Large intestine (tissue), 3 donors: ENCODE data around the gene USP20. TPM values are rescaled to one million over a fixed set of nuclear protein-coding genes. Genes with fewer than 3 reads are reported as not detected.
"Not testable (repeated sequence)": the region's sequence is repeated elsewhere in the genome, so short reads cannot be mapped to it uniquely, and the experiment has no call there.

Experiments used
- DNase-seq, 2 donors: peaks; one replicate each; pipeline versions ENCODE4 v3.0.0 to v3.0.0-alpha.2; 2013
- H3K27ac ChIP-seq: one replicate; pipeline ENCODE4 v1.5.1; 2013; ENCODE audit warnings: low read length
- H3K27me3 ChIP-seq: 2 replicates; pipeline ENCODE4 v1.6.1; 2013; ENCODE audit warnings: low read length; ENCODE audit not compliant: control insufficient read depth, insufficient read depth
- H3K36me3 ChIP-seq: 2 replicates; pipeline ENCODE4 v1.6.1; 2013; ENCODE audit warnings: low read length; ENCODE audit not compliant: control insufficient read depth, insufficient read depth
- H3K4me1 ChIP-seq: one replicate; pipeline ENCODE4 v1.6.1; 2013; ENCODE audit warnings: low read length; ENCODE audit not compliant: control insufficient read depth, insufficient read depth
- H3K4me3 ChIP-seq: one replicate; pipeline ENCODE4 v1.5.1; 2013; ENCODE audit warnings: low read length
- H3K9me3 ChIP-seq: one replicate; pipeline ENCODE4 v1.6.1; 2013; ENCODE audit warnings: mild to moderate bottlenecking, low read depth, low read length, moderate library complexity; ENCODE audit not compliant: control insufficient read depth
- WGBS: methylation state at CpG from one replicate; pipeline ENCODE4 v1.1.5; 2013; ENCODE audit warnings: low lambda C conversion rate; ENCODE audit not compliant: insufficient coverage; 5-methylcytosine and 5-hydroxymethylcytosine counted together
- polyA plus RNA-seq: library from polyadenylated mRNA; unstranded; fragments of 120-200 nt; gene quantifications from one replicate; pipeline ENCODE4 v1.2.1, GENCODE V29; 2013

Gene USP20
- polyA plus RNA-seq, 1 donor: 17.7 TPM

GRCh38 chr9:129890718-129891299 is 55.6 kb downstream of the USP20 start:
- no CpG with 5 or more reads among the region's 14 CpGs for WGBS
- H3K4me1 ChIP-seq: not testable (repeated sequence)

GRCh38 chr9:129891569-129891968 is 56.3 kb downstream of the USP20 start:
- Histone ChIP-seq H3K4me1 (peaks cover 2% of the 10 kb centered on the region), H3K4me3 (no peak overlapping the region), H3K27ac (no peak overlapping the region), H3K27me3 (no peaks in the 10 kb centered on the region), H3K9me3 (no peaks in the 10 kb centered on the region), H3K36me3 (peaks cover 17% of the 10 kb centered on the region)
- DNase-seq: no peak
- 70% methylated on average over 1 of the region's 4 CpGs for WGBS

More at GRCh38 chr9:129890718-129891299, 55.6 kb downstream of the USP20 start:
- H3K4me3 ChIP-seq, DNase-seq, H3K27me3 ChIP-seq, H3K9me3 ChIP-seq, H3K27ac ChIP-seq: not testable (repeated sequence)
- H3K36me3 ChIP-seq: peaks cover 15% of the 10 kb centered on the region

- 100% methylated on average over 1 of the region's 9 CpGs for WGBS
- Histone ChIP-seq H3K36me3 (peaks cover 12% of the 10 kb centered on the region), H3K27ac (no peak overlapping the region), H3K4me3 (no peak overlapping the region), H3K9me3 (no peaks in the 10 kb centered on the region), H3K4me1 (peaks cover 2% of the 10 kb centered on the region), H3K27me3 (no peaks in the 10 kb centered on the region)
- no peak for DNase-seq
Measured at GRCh38 chr9:129894120-129894823, 59.0 kb downstream of the USP20 start.

- Histone ChIP-seq H3K9me3 (no peaks in the 10 kb centered on the region), H3K36me3 (peaks cover 15% of the 10 kb centered on the region), H3K4me3 (no peak overlapping the region), H3K4me1 (peaks cover 2% of the 10 kb centered on the region), H3K27me3 (no peaks in the 10 kb centered on the region), H3K27ac (no peak overlapping the region)
- DNase-seq: no peak
- 100% methylated on average over 3 of the region's 17 CpGs for WGBS
Measured at GRCh38 chr9:129895376-129896268, 60.4 kb downstream of the USP20 start.

- Histone ChIP-seq H3K36me3 (peaks cover 19% of the 10 kb centered on the region), H3K27ac (no peak overlapping the region), H3K4me1 (no peaks in the 10 kb centered on the region), H3K9me3 (no peaks in the 10 kb centered on the region), H3K27me3 (no peaks in the 10 kb centered on the region), H3K4me3 (no peak overlapping the region)
- WGBS: 80% methylated on average over 2 of the region's 6 CpGs
- DNase-seq: no peak
Measured at GRCh38 chr9:129897263-129897662, 62.0 kb downstream of the USP20 start.

- H3K36me3 ChIP-seq: peaks cover 24% of the 10 kb centered on the region
- no peaks in the 10 kb centered on the region for H3K27me3 ChIP-seq
- no CpG with 5 or more reads among the region's 8 CpGs for WGBS
- no peak for DNase-seq
- H3K4me3 ChIP-seq: no peak overlapping the region
- no peak overlapping the region for H3K27ac ChIP-seq
- H3K4me1 ChIP-seq: no peaks in the 10 kb centered on the region
- H3K9me3 ChIP-seq: no peaks in the 10 kb centered on the region
Measured at GRCh38 chr9:129898185-129898584, 62.9 kb downstream of the USP20 start.

GRCh38 chr9:129899620-129900019 is 64.4 kb downstream of the USP20 start:
- no peak overlapping the region for H3K4me3 ChIP-seq

GRCh38 chr9:129900263-129901027 is 65.2 kb downstream of the USP20 start:
- no peaks in the 10 kb centered on the region for H3K27me3 ChIP-seq
- no peak overlapping the region for H3K27ac ChIP-seq
- H3K4me3 ChIP-seq: no peak overlapping the region
- H3K4me1 ChIP-seq: no peaks in the 10 kb centered on the region
- WGBS: 100% methylated on average over 1 of the region's 20 CpGs
- no peak for DNase-seq
- H3K36me3 ChIP-seq: peaks cover 23% of the 10 kb centered on the region
- H3K9me3 ChIP-seq: no peaks in the 10 kb centered on the region

More at GRCh38 chr9:129899620-129900019, 64.4 kb downstream of the USP20 start:
- no peak for DNase-seq
- H3K36me3 ChIP-seq: peaks cover 24% of the 10 kb centered on the region
- WGBS: 100% methylated on average over 1 of the region's 2 CpGs
- no peaks in the 10 kb centered on the region for H3K9me3 ChIP-seq
- H3K27me3 ChIP-seq: no peaks in the 10 kb centered on the region
- no peaks in the 10 kb centered on the region for H3K4me1 ChIP-seq
- no peak overlapping the region for H3K27ac ChIP-seq

GRCh38 chr9:129901993-129902739 is 66.9 kb downstream of the USP20 start:
- Histone ChIP-seq H3K4me3 (no peak overlapping the region), H3K9me3 (no peaks in the 10 kb centered on the region), H3K27me3 (no peaks in the 10 kb centered on the region), H3K36me3 (peaks cover 18% of the 10 kb centered on the region), H3K4me1 (no peaks in the 10 kb centered on the region), H3K27ac (no peak overlapping the region)
- WGBS: no CpG with 5 or more reads among the region's 9 CpGs
- no peak for DNase-seq
